ENCODE data around the gene SNRNP48.

SNRNP48 gene

DNA sequence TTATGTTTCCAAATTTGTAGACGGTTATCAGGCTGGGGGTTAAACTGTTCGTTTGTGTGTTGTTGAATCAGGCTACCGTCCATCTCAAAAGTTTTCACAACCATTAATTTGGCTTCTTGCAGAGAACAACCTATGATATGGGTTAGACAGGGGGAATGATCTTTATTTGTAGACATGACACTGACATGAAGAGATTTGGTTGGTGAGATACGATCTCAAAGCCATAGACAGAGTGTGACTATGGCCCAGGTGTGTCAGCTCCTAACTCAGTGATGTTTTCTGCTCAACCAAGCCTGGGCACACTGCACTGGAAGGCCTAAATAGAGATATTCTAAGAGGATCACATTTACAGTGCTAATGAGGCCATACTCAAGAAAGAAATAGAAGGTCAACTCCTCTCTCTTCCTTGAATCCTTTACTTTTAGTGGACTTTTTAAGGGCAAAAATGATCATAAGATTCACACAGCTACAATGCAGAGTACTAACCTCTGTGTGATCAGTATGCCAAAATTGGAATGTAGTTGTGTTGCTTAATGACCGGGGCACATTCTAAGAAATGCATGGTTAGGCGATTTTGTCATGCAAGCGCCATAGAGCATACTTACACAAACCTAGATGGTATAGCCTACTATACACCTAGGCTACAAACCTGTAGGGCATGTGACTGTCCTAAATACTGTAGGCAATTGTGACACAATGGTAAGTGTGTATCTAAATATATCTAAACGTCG lies 17.6 kb upstream of the SNRNP48 start:
- H3K27me3 ChIP-seq, result peaks cover 98% of the 10 kb centered on the region
- H3K4me3 ChIP-seq (ENCODE audit: low read depth, low read length), result no peak overlapping the region
- no peaks in the 10 kb centered on the region for H3K9me3 ChIP-seq
- DNase-seq, result no peak
- no peak for TF ChIP-seq CTCF (IDR thresholded peaks at IDR 0.05; ENCODE audit: low read depth, low read length)
- H3K36me3 ChIP-seq, result no peaks in the 10 kb centered on the region
- H3K4me1 ChIP-seq, result no peaks in the 10 kb centered on the region

DNA sequence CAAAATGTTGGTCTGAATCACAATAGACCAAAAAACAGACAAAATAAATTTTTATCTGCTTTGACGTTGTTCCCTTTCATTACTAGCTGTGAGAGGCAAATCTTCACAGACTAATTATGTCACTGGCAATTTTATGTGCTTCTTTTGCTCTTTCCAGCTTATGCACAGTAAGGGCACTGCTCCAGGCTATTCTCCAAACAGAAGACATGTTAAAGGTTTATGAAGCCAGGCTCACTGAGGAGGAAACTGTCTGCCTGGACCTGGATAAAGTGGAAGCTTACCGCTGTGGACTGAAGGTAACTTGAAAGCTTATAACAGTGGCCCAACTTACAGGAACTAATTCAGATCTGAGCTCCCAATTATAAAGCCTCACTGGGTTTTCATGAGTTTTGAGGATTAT lies 15.5 kb upstream of the SNRNP48 start:
- Histone ChIP-seq H3K9me3 (no peaks in the 10 kb centered on the region), H3K4me1 (no peaks in the 10 kb centered on the region), H3K36me3 (no peaks in the 10 kb centered on the region), H3K4me3 (ENCODE audit: low read depth, low read length) (no peak overlapping the region), H3K27me3 (peaks cover 98% of the 10 kb centered on the region)
- DNase-seq, result no peak
- no peak for TF ChIP-seq CTCF (IDR thresholded peaks at IDR 0.05; ENCODE audit: low read depth, low read length)

DNA sequence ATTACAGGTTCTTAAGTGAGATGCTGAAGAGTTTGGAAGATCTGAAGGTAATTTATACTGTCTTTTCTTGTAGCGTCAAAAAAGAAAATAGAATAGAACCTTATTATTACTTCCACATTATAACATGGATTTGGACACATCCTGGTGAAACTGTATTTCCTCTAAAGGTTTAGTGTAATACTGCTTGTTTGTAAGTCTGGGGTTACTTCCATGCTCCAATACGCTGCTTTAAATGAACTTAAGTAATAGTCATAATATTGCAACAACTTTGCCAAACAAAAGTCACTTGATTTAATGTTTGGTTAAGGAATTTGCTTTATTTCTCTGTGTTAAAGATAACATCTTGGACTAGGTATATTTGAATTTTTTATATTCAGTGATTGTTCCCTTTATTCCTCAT lies 11.5 kb upstream of the SNRNP48 start:
- Histone ChIP-seq H3K36me3 (no peaks in the 10 kb centered on the region), H3K9me3 (no peaks in the 10 kb centered on the region), H3K4me1 (no peaks in the 10 kb centered on the region), H3K27me3 (peaks cover 76% of the 10 kb centered on the region), H3K4me3 (ENCODE audit: low read depth, low read length) (no peak overlapping the region)
- DNase-seq, result no peak
- TF ChIP-seq CTCF (IDR thresholded peaks at IDR 0.05; ENCODE audit: low read depth, low read length), result no peak

- no peak overlapping the region for H3K4me3 ChIP-seq (ENCODE audit: low read depth, low read length)
- peaks cover 72% of the 10 kb centered on the region for H3K27me3 ChIP-seq
- no peaks in the 10 kb centered on the region for H3K9me3 ChIP-seq
- H3K4me1 ChIP-seq, result no peaks in the 10 kb centered on the region
- no peak for DNase-seq
- no peaks in the 10 kb centered on the region for H3K36me3 ChIP-seq
- TF ChIP-seq CTCF (IDR thresholded peaks at IDR 0.05; ENCODE audit: low read depth, low read length), result no peak
Measured at GRCh38 chr6:7578931-7579330, 11.1 kb upstream of the SNRNP48 start.

DNA sequence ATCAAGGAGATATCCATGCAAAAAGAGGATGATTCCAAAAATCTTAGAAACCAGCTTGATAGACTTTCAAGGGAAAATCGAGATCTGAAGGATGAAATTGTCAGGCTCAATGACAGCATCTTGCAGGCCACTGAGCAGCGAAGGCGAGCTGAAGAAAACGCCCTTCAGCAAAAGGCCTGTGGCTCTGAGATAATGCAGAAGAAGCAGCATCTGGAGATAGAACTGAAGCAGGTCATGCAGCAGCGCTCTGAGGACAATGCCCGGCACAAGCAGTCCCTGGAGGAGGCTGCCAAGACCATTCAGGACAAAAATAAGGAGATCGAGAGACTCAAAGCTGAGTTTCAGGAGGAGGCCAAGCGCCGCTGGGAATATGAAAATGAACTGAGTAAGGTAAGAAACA lies 10.1 kb upstream of the SNRNP48 start:
- Histone ChIP-seq H3K9me3 (no peaks in the 10 kb centered on the region), H3K36me3 (no peaks in the 10 kb centered on the region), H3K4me3 (ENCODE audit: low read depth, low read length) (no peak overlapping the region), H3K4me1 (no peaks in the 10 kb centered on the region), H3K27me3 (peaks cover 63% of the 10 kb centered on the region)
- no peak for DNase-seq
- TF ChIP-seq CTCF (IDR thresholded peaks at IDR 0.05; ENCODE audit: low read depth, low read length), result no peak

DNA sequence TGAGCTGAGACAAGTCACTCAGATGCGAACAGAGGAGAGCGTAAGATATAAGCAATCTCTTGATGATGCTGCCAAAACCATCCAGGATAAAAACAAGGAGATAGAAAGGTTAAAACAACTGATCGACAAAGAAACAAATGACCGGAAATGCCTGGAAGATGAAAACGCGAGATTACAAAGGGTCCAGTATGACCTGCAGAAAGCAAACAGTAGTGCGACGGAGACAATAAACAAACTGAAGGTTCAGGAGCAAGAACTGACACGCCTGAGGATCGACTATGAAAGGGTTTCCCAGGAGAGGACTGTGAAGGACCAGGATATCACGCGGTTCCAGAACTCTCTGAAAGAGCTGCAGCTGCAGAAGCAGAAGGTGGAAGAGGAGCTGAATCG lies 9.5 kb upstream of the SNRNP48 start:
- no peaks in the 10 kb centered on the region for H3K4me1 ChIP-seq
- H3K36me3 ChIP-seq, result no peaks in the 10 kb centered on the region
- no peak for TF ChIP-seq CTCF (IDR thresholded peaks at IDR 0.05; ENCODE audit: low read depth, low read length)
- H3K27me3 ChIP-seq, result peaks cover 57% of the 10 kb centered on the region
- H3K9me3 ChIP-seq, result no peaks in the 10 kb centered on the region
- H3K4me3 ChIP-seq (ENCODE audit: low read depth, low read length), result no peak overlapping the region
- DNase-seq, result no peak

Measured in BE2C (cell line).